Measurements from ENCODE around the gene SGMS1.

Gene SGMS1

GRCh38 chr10:50480054-50481007, 143.4 kb downstream of the SGMS1 start:
- no peak for FAIRE-seq
- TF ChIP-seq POU2F2 (IDR thresholded peaks at IDR 0.05; ENCODE audit: low read depth, low read length) (no peak), POLR2AphosphoS5 (IDR thresholded peaks at IDR 0.05; ENCODE audit: low read depth, low read length) (no peak), TAF1 (IDR thresholded peaks at IDR 0.05; ENCODE audit: low read depth, low read length) (no peak), POLR2A (IDR thresholded peaks at IDR 0.05; ENCODE audit: low read depth, low read length) (no peak), SPI1 (IDR thresholded peaks at IDR 0.05; ENCODE audit: low read depth, low read length) (no peak), PAX5 (IDR thresholded peaks at IDR 0.05; ENCODE audit: insufficient read depth, low read length, severe bottlenecking) (no peak)
- DNase-seq (ENCODE audit: insufficient read length, low spot score) = no peak

GRCh38 chr10:50477287-50478203, 146.2 kb downstream of the SGMS1 start:
- TF ChIP-seq POLR2A (IDR thresholded peaks at IDR 0.05; ENCODE audit: low read depth, low read length) = no peak
- TF ChIP-seq TAF1 (IDR thresholded peaks at IDR 0.05; ENCODE audit: low read depth, low read length) = no peak
- TF ChIP-seq POU2F2 (IDR thresholded peaks at IDR 0.05; ENCODE audit: low read depth, low read length) = no peak
- no peak for TF ChIP-seq SPI1 (IDR thresholded peaks at IDR 0.05; ENCODE audit: low read depth, low read length)
- no peak for TF ChIP-seq PAX5 (IDR thresholded peaks at IDR 0.05; ENCODE audit: insufficient read depth, low read length, severe bottlenecking)
- TF ChIP-seq POLR2AphosphoS5 (IDR thresholded peaks at IDR 0.05; ENCODE audit: low read depth, low read length) = no peak
- DNase-seq (ENCODE audit: insufficient read length, low spot score) (no peak), FAIRE-seq (no peak)

DNA sequence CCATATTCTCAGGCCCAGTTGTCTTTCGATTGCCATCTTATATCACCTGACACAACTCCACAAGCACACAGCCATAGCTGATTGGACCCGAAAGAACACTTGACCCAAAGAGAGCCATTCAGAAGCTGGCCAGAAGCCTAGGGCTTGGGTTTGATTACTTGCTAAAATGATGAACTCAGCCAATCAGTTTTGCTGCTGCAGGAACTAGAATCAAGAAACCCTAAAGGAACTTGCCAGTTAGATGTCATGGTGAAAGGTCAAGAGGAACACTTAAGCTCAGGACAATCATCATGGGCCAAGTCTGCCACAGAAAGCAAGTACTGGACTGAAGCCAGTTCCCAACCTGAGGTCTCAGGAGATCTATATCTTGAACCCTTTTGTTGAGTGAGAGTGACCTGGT, 150.0 kb downstream of the SGMS1 start:
- no peak for TF ChIP-seq POLR2A (IDR thresholded peaks at IDR 0.05; ENCODE audit: low read depth, low read length)
- no peak for TF ChIP-seq POLR2AphosphoS5 (IDR thresholded peaks at IDR 0.05; ENCODE audit: low read depth, low read length)
- TF ChIP-seq SPI1 (IDR thresholded peaks at IDR 0.05; ENCODE audit: low read depth, low read length) = no peak
- no peak for TF ChIP-seq PAX5 (IDR thresholded peaks at IDR 0.05; ENCODE audit: insufficient read depth, low read length, severe bottlenecking)
- no peak for TF ChIP-seq POU2F2 (IDR thresholded peaks at IDR 0.05; ENCODE audit: low read depth, low read length)
- no peak for TF ChIP-seq TAF1 (IDR thresholded peaks at IDR 0.05; ENCODE audit: low read depth, low read length)
- DNase-seq (ENCODE audit: insufficient read length, low spot score) (no peak), FAIRE-seq (no peak)

- DNase-seq (ENCODE audit: insufficient read length, low spot score) (no peak), FAIRE-seq (no peak)
- no peak for TF ChIP-seq POU2F2 (IDR thresholded peaks at IDR 0.05; ENCODE audit: low read depth, low read length)
- TF ChIP-seq POLR2AphosphoS5 (IDR thresholded peaks at IDR 0.05; ENCODE audit: low read depth, low read length) = no peak
- no peak for TF ChIP-seq SPI1 (IDR thresholded peaks at IDR 0.05; ENCODE audit: low read depth, low read length)
- TF ChIP-seq TAF1 (IDR thresholded peaks at IDR 0.05; ENCODE audit: low read depth, low read length) = no peak
- no peak for TF ChIP-seq PAX5 (IDR thresholded peaks at IDR 0.05; ENCODE audit: insufficient read depth, low read length, severe bottlenecking)
- TF ChIP-seq POLR2A (IDR thresholded peaks at IDR 0.05; ENCODE audit: low read depth, low read length) = no peak
These were observed 150.8 kb downstream of the SGMS1 start for GRCh38 chr10:50472914-50473313.

DNA sequence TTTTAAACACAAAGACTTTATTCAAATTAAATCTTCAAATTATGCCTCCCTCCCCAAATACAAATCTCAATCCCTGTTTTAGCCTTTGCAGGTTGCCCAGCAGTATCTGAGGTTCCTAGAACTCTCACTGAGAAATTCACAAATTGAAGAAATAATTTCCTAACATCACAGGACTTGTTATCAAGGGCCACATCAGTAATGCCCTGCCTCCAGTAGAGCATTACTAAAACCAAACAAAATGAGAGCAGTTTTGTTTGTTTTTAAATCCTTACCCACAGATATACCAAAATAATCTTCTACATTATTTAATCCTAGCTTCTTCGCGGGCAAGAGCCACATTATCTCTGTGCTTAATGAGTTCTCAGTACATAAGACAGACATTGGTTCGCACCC, 152.2 kb downstream of the SGMS1 start:
- FAIRE-seq (no peak), DNase-seq (ENCODE audit: insufficient read length, low spot score) (no peak)
- TF ChIP-seq TAF1 (IDR thresholded peaks at IDR 0.05; ENCODE audit: low read depth, low read length) (no peak), POU2F2 (IDR thresholded peaks at IDR 0.05; ENCODE audit: low read depth, low read length) (no peak), PAX5 (IDR thresholded peaks at IDR 0.05; ENCODE audit: insufficient read depth, low read length, severe bottlenecking) (no peak), POLR2AphosphoS5 (IDR thresholded peaks at IDR 0.05; ENCODE audit: low read depth, low read length) (no peak), SPI1 (IDR thresholded peaks at IDR 0.05; ENCODE audit: low read depth, low read length) (no peak)

GRCh38 chr10:50470798-50471582, 152.8 kb downstream of the SGMS1 start:
- TF ChIP-seq POU2F2 (IDR thresholded peaks at IDR 0.05; ENCODE audit: low read depth, low read length) = no peak
- no peak for TF ChIP-seq SPI1 (IDR thresholded peaks at IDR 0.05; ENCODE audit: low read depth, low read length)
- no peak for TF ChIP-seq TAF1 (IDR thresholded peaks at IDR 0.05; ENCODE audit: low read depth, low read length)
- TF ChIP-seq POLR2AphosphoS5 (IDR thresholded peaks at IDR 0.05; ENCODE audit: low read depth, low read length) = no peak
- TF ChIP-seq PAX5 (IDR thresholded peaks at IDR 0.05; ENCODE audit: insufficient read depth, low read length, severe bottlenecking) = no peak
- TF ChIP-seq POLR2A (IDR thresholded peaks at IDR 0.05; ENCODE audit: low read depth, low read length) = no peak
- DNase-seq (ENCODE audit: insufficient read length, low spot score) = no peak
- FAIRE-seq = peak; percentile 23

GRCh38 chr10:50470345-50470744, 153.4 kb downstream of the SGMS1 start:
- FAIRE-seq (peak; percentile 61), DNase-seq (ENCODE audit: insufficient read length, low spot score) (no peak)

DNA sequence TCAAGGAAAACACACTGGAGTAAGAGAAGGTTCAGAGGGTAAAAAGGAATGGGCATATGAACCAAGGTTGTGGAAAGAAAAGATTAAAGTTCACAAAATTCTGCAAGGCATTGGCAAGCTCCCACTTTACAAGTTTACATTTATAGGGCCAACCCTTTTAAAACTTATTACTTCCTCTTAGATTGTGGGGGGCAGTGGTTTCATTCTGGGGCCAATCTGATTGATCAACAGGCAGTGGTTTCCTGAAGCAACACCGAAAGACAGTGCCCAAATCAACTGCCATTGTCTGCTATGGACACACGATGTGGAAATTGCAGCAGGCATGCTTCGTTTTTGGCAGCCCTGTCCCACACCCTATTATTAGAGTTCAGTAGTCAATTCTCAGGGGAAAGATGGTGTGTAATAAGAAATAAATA, 154.0 kb downstream of the SGMS1 start:
- DNase-seq (ENCODE audit: insufficient read length, low spot score) = no peak
- peak; percentile 55 for FAIRE-seq
- TF ChIP-seq PAX5 (IDR thresholded peaks at IDR 0.05; ENCODE audit: insufficient read depth, low read length, severe bottlenecking) (no peak), POLR2AphosphoS5 (IDR thresholded peaks at IDR 0.05; ENCODE audit: low read depth, low read length) (no peak), SPI1 (IDR thresholded peaks at IDR 0.05; ENCODE audit: low read depth, low read length) (no peak), POU2F2 (IDR thresholded peaks at IDR 0.05; ENCODE audit: low read depth, low read length) (no peak), POLR2A (IDR thresholded peaks at IDR 0.05; ENCODE audit: low read depth, low read length) (no peak), TAF1 (IDR thresholded peaks at IDR 0.05; ENCODE audit: low read depth, low read length) (no peak)

More at GRCh38 chr10:50470345-50470744, 153.4 kb downstream of the SGMS1 start:
- TF ChIP-seq POLR2A (IDR thresholded peaks at IDR 0.05; ENCODE audit: low read depth, low read length) = no peak
- TF ChIP-seq PAX5 (IDR thresholded peaks at IDR 0.05; ENCODE audit: insufficient read depth, low read length, severe bottlenecking) = no peak

Data from GM12891 (cell line).